GM18868 (cell line): ENCODE measurements around the gene RBM39.
"Not testable (repeated sequence)": the region's sequence is repeated elsewhere in the genome, so short reads cannot be mapped to it uniquely, and the experiment has no call there.

ENCODE experiments used
- ATAC-seq: cut with Tn5 transposase; IDR thresholded peaks from one replicate; pipeline ENCODE4 v1.9.1; 2021; ENCODE audit warnings: mild to moderate bottlenecking, moderate library complexity; ENCODE audit not compliant: unreplicated experiment

The RBM39 gene

GRCh38 chr20:35757098-35757705 is 15.1 kb upstream of the RBM39 start:
- no peak for ATAC-seq

DNA sequence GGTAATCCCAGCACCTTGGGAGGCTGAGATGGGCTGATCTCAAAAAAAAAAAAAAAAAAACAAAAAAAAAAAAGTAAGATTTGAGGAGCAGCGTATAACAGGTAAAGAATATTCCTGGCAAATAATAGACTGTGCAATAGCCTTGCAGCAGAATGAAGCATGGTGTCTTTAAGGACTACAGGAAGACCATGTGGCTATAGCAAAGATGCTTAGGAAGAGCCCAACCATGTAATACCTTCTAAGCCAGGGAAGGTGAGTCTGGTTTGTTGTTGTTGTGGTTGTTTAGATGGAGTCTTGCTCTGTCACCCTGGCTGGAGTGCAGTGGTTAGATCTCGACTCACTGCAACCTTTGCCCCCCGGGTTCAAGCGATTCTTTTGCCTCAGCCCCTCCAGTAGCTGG is 14.3 kb upstream of the RBM39 start:
- no peak for ATAC-seq

- no peak for ATAC-seq
These were observed 8.6 kb upstream of the RBM39 start for GRCh38 chr20:35750611-35751010.

DNA sequence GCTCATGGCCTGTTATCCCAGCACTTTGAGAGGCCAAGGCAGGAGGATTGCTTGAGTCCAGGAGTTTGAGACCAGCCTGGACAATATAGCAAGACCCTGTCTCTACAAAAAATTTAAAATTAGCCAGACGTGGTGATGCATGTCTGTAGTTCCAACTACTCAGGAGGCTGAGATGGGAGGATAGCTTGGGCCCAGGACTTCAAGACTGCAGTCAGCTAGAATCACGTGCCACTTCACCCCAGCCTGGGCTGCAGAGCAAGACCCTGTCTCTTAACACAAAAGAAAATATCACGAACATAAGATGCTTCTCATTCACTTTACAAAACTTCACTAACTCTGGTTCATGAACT is 2.4 kb upstream of the RBM39 start:
- not testable (repeated sequence) for ATAC-seq

DNA sequence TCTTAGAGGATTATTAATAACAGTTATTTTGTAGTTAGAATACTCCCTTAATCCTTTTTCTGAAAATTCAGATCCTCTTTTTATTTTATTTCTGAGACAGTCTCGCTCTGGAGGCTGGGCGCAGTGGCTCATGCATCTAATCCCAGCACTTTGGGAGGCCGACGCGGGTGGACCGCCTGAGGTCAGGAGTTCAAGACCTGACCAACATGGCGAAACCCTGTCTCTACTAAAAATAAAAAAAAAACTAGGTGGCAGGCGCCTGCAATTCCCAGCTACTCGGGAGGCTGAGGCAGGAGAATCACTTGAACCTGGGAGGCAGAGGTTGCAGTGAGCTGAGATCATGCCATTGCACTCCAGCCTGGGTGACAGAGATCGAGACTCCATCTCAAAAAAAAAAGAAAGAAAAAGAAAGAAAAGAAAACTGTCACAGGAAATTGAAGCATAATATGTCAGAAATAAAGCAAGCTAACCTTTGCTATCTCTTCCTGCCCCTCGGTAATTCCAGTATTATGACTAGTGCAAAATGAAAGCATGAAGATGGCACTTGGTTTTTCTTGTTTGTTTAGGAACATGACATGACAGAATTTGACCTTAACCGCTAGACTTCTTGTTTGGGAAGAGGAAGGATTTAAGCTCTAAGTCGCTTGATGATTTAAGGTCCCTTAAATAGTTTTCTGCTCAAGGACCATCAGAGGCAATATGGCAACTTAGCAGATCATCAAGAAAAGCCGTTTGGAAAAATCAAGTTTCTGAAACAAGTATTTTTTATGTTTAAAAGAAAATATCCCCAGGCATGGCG is 1.8 kb upstream of the RBM39 start:
- no peak for ATAC-seq

GRCh38 chr20:35742741-35743523 is 872 bp upstream of the RBM39 start:
- no peak for ATAC-seq

- no peak for ATAC-seq
These were observed 2.5 kb downstream of the RBM39 start for GRCh38 chr20:35739294-35740163.

- no peak for ATAC-seq
These were observed 3.5 kb downstream of the RBM39 start for GRCh38 chr20:35738410-35739179.

DNA sequence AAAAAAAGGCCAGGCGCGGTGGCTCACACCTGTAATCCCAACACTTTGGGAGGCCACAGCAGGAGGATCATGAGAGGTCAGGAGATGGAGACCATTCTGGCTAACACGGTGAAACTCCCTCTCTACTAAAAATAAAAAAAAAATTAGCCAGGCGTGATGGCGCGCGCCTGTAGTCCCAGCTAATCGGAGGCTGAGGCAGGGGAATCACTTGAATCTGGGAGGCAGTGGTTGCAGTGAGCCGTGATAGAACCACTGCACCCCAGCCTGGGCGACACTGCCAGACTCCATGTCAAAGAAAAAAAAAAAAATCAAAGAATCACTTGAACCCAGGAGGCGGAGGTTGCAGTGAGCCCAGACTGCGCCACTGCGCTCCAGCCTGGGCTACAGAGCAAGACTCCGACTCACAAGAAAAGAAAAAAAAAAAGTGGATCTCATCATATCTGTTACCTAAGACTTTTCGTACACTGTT is 4.2 kb downstream of the RBM39 start:
- no peak for ATAC-seq

- ATAC-seq = no peak
These were observed 6.1 kb downstream of the RBM39 start for GRCh38 chr20:35735826-35736470.

DNA sequence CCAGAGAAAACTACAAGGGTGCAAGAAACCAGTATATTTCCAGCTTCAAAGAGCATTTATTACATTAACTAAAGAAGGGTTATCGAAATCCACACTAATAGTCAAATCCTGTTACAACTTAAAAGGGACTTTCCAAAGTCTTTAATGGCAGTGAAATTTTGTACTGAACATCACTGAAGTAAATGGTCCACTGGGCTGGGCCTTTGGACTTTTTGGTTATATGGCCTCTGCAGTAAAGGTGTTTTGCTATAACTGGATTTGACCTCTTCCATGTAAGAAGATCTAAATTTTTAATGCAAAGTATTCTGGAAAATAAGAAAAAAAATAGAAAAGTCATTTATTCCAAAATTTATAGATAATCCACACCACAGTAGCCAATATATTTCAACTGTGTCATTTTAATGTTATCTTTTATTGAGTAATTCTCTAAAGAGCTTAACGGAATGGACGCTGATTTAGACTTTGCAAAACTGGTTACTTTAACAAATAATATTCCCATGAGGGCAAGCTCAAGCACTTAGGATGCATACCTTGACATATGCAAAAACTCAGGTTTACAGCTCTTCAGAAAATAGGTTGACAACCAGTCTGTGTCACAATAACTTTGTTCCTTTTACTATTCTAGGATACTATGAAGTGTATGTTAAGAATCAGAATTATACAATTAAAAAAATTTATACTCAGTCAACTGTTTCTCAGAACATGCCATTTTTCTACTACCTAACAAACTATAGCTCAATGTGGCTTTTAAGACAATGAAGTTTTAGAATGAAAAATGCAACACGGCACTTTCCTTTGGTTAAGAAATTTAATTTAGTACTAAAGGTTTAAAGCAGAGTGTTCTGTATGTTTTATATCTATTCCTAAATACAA is 7.0 kb downstream of the RBM39 start:
- no peak for ATAC-seq

- no peak for ATAC-seq
These were observed 7.7 kb downstream of the RBM39 start for GRCh38 chr20:35734374-35734773.

GRCh38 chr20:35732644-35732982 is 9.4 kb downstream of the RBM39 start:
- no peak for ATAC-seq

DNA sequence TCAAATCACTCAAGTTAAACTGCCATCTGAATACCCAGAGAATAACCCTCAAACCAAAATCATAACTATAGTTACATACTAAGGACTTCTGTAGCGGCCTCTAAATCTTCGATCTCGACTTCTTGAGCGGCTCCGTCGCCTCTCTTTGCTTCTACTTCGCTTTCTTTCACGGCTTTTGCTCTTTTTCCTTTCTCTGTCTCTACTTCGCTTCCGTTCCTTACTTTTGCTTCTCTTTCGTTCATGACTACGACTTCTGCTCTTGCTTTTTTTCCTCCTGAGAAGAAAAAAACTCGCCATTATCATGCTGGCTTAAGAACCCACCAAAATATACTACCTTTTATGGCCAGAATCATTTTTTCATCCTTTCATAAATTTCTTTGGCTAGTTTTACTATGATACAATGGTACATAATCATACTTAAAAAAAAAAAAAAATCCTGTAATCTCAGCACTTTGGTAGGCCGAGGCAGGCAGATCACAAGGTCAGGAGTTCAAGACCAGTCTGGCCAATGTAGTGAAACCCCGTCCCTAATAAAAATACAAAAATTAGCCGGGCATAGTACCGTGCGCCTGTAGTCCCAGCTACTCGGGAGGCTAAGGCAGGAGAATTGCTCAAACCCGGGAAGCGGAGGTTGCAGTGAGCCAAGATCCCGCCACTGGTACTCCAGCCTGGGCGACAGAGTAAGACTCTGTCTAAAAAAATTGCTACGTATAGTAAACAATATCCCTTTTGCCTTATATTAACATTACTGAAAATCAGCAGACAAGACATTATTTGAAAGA is 10.0 kb downstream of the RBM39 start:
- ATAC-seq = no peak

- ATAC-seq = no peak
These were observed 10.6 kb downstream of the RBM39 start for GRCh38 chr20:35731469-35731788.

GRCh38 chr20:35730583-35731468 is 11.2 kb downstream of the RBM39 start:
- ATAC-seq = no peak
